ENCODE measurements around the gene UQCRHL.
A peak's percentile ranks its signal among the peaks of the same experiment; 100 is the strongest.

Gene UQCRHL

GRCh38 chr1:15799004-15799867 is 8.2 kb downstream of the UQCRHL start:
- DNase-seq = peak in 10 of 56 donors; percentile 6 to 42 (median 18)

GRCh38 chr1:15797614-15798390 is 9.6 kb downstream of the UQCRHL start:
- no peak for DNase-seq

DNA sequence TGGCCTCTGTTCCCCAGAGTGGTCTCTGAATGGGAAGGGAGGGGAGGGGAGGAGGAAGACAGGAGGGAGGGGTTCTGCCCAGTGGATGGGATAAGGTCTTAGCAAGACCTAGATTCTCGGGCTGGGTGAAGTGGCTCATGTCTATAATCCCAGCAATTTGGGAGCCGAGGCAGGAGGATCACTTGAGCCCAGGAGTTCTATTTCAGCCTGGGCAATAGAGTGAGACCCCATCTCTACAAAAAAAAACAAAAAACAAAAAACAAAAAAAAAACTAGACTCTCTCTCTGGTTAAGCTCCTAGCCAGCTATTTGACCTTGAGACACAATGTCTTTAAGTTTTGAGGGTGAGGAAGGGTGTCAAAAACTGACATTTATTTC is 11.4 kb downstream of the UQCRHL start:
- no peak for DNase-seq

- DNase-seq = peak in 10 of 56 donors; percentile 3 to 57 (median 14)
Measured at GRCh38 chr1:15788624-15789301, 18.7 kb downstream of the UQCRHL start.

- DNase-seq = peak in 1 of 56 donors; percentile 9
Measured at GRCh38 chr1:15786581-15786980, 20.9 kb downstream of the UQCRHL start.

DNA sequence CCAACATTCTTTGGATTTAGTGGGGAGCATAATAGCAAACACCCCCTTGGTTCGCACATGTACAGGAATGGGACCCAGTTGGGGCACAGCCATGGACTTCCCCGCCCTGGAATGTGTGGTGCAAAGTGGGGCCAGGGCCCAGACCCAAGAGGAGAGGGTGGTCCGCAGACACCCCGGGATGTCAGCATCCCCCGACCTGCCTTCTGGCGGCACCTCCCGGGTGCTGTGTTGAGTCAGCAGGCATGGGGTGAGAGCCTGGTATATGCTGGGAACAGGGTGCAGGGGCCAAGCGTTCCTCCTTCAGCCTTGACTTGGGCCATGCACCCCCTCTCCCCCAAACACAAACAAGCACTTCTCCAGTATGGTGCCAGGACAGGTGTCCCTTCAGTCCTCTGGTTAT is 21.8 kb downstream of the UQCRHL start:
- DNase-seq = no peak

DNA sequence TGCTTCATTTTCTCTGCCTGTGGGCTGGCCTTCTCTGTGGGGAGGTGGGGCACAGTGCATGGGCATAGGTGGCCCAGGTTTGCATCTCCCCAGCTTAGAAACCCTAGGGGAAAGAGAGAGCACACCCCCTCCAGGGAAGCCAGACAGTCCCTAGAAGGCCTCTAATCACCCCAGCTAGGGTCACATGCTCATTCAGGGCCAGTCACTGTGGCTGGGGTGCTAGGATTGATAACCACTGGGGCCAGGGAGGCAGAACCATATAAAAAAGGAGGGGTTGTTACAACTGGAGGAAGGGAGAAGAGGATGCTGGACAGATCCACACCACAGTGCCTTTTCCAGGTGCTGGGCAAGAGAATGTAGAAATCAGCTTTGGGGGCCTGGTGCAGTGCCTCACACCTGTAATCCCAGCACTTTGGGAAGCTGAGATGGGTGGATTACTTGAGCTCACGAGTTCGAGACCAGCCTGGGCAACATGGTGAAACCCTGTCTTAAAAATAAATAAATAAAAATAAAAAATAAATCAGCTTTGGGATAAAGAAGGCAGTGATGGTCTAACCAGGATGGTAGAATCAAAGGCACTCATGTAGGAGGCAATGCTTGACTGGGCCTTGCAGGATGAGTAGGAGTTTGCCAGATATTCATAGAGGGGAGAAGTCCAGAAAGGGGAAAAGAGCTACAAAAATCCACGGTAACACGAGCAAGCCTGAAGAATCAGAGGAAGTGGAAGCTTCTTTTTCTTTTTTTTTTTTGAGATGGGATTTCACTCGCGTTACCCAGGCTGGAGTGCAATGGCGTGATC is 29.3 kb downstream of the UQCRHL start:
- no peak for DNase-seq

DNA sequence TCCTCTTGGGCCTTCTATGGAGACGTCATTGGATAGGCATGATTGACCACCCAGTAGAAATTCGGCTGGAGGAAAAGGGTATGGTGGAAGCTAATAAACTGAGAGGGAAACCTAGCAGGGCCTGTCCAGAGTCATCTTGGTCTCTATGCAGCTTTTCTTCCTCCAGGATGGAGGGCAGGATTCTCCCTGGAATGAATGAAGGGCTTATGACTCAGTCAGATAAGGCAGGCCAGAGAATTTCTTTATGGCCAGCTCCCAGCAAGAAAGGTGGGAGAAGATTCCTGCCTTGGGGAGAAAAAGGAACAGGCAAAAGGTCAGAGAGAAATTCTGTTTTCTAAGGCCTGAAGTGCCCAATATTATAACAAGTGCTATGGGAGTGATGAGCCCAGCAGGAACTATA is 31.7 kb downstream of the UQCRHL start:
- DNase-seq = no peak

DNA sequence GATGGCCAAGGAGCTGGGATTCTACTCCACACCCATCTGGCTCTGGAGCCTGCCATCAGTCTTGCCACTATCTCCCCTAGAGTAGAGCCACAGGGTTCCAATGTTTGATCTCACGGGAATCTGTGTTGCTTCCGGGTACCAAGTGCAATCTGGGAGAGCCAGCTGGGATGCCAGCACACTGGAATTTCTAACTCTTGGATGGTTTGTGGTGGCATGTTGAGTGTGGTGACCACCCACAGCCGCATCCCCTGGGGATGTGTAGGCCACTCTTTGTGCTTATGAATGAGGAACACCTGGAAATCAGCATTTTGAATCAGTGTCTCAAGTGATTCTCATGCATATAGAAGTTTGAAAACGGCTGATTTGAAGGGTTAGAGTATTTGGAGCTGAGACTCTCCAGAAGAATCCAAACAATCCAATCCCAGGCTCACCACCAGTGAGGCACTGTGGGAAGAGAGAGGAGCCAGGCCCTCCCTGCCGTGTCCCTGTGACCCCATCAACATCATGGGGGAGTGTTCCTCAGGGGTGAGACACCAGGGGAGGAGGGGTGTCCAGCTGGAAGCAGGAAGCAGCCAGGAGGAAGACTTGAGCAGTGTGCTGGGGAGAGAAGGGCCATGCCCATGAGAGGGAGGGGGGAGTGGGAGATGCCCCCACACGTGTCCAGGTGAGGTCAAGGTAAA is 35.5 kb downstream of the UQCRHL start:
- no peak for DNase-seq

GRCh38 chr1:15770313-15770962 is 37.0 kb downstream of the UQCRHL start:
- no peak for DNase-seq

DNA sequence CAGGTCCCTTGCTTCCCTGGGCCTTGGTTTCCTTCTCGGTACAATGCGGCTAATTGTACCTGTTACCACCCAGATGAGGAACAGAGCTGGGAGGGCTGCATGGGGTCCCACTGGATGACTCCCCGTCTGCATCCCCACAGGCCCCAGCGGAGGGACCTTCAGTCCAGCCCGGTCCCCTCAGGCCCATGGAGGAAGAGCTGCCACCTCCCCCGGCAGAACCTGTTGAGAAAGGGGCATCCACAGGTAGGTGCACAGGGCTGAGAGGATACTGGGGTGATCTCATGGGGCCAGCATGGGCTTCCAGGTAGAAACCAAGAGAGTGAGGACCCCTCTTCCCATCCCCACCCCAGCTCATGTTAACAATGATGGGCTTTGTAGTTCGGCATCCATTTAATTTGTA is 39.1 kb downstream of the UQCRHL start:
- no peak for DNase-seq

GRCh38 chr1:15767941-15768340 is 39.5 kb downstream of the UQCRHL start:
- DNase-seq = no peak

GRCh38 chr1:15765495-15766194 is 41.8 kb downstream of the UQCRHL start:
- peak in 3 of 56 donors; percentile 4 to 33 (median 15) for DNase-seq

DNA sequence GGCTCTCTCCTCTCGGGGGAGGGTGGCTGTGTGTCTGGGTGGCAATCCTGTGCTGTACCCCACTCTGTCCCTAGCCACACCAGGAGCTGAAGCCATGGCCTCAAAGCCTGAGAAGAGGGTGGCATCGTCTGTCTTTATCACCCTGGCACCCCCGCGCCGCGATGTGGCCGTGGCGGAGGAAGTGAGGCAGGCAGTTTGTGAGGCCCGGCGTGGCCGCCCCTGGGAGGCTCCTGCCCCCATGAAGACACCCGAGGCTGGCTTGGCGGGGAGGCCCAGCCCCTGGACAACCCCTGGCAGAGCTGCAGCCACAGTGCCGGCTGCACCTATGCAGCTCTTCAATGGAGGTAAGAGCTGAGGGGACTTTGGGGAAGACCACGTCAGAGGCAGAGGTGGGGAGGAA is 42.6 kb downstream of the UQCRHL start:
- no peak for DNase-seq

DNA sequence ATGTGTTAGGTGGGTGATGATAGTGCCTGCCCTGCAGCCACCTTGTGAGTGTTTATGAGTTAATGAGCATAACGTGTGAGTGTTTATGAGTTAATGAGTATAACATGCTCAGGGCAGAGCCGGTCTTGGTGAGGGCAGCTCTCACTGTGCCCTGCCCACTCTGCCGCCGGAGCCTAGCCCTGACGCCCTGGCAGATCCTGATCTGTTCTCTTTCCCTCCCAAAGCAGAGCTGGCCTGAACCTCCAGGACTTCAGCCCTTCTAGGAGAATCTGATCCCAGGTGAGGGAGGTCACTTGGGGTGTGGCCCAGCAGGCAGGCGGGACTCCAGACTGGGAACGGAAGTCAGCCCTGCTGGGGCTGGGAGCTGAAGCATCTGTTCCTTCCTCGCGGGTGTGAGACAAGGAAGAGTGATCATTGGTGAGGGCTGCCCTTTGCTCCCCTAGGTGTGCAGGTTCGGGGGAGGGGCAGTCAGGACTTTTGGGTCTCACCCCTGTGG is 43.1 kb downstream of the UQCRHL start:
- DNase-seq = no peak

GRCh38 chr1:15762546-15762945 is 44.9 kb downstream of the UQCRHL start:
- DNase-seq = no peak

GRCh38 chr1:15761366-15762128 is 45.9 kb downstream of the UQCRHL start:
- no peak for DNase-seq

DNA sequence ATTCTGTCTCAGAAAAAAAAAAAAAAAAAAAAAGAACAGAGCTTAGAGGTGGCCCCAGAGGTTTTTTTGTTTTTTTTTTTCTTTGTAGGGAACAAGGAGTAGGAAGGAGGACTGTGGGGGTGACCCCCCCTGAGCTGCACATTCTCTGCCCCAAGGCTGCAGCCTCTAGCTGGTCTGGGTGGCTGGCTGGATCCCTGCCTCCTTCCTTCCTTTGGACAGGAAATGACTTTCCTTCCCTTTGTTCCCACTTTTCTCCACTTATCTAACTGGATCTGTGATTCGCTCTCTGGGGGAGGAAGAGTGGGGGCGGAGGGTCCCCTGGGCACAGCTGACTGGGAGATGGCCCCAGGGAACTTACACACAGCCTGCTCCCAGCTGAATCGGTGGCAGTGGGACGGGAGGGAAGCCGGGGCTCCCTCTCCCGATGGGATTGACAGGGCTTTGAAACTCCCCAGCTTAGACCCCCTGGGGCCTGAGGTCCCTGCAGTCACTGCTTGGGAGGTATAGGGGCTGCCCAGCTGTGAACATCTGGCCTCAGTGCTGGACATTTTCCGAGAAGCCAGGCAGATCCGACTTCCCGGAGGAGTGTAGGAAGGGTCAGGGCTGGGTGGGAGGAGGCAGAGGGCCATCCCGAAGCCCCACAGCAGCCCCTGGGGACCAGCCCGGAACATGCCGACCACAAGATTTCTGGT is 46.8 kb downstream of the UQCRHL start:
- DNase-seq = no peak
